ENCODE measurements around the gene CCBE1.
A peak's percentile ranks its signal among the peaks of the same experiment; 100 is the strongest.
"Not testable (repeated sequence)": the region's sequence is repeated elsewhere in the genome, so short reads cannot be mapped to it uniquely, and the experiment has no call there.

The CCBE1 gene

GRCh38 chr18:59520562-59521355 is 176.5 kb downstream of the CCBE1 start:
- DNase-seq: peak in 1 of 2 experiments; percentile 6

- DNase-seq: no peak
Observed at GRCh38 chr18:59518705-59519104, 178.5 kb downstream of the CCBE1 start.

- no peak for DNase-seq
Observed at GRCh38 chr18:59517446-59518165, 179.6 kb downstream of the CCBE1 start.

GRCh38 chr18:59516356-59517155 is 180.7 kb downstream of the CCBE1 start:
- DNase-seq: no peak

- DNase-seq: not testable (repeated sequence)
Observed at GRCh38 chr18:59515956-59516355, 181.3 kb downstream of the CCBE1 start.

- no peak for DNase-seq
Observed at GRCh38 chr18:59515147-59515546, 182.1 kb downstream of the CCBE1 start.

GRCh38 chr18:59514203-59514602 is 183.0 kb downstream of the CCBE1 start:
- DNase-seq: peak; percentile 6 to 68

- DNase-seq: no peak
Observed at GRCh38 chr18:59512025-59512755, 185.0 kb downstream of the CCBE1 start.

GRCh38 chr18:59509481-59510442 is 187.5 kb downstream of the CCBE1 start:
- DNase-seq: no peak

GRCh38 chr18:59505356-59505755 is 191.9 kb downstream of the CCBE1 start:
- DNase-seq: no peak

- DNase-seq: no peak
Observed at GRCh38 chr18:59502274-59503175, 194.7 kb downstream of the CCBE1 start.

- DNase-seq: peak; percentile 37 to 65
Observed at GRCh38 chr18:59501920-59502273, 195.3 kb downstream of the CCBE1 start.

- DNase-seq: no peak
Observed at GRCh38 chr18:59500765-59501164, 196.5 kb downstream of the CCBE1 start.

GRCh38 chr18:59498506-59499086 is 198.6 kb downstream of the CCBE1 start:
- no peak for DNase-seq

GRCh38 chr18:59492756-59493421 is 204.3 kb downstream of the CCBE1 start:
- DNase-seq: no peak

GRCh38 chr18:59488899-59489298 is 208.3 kb downstream of the CCBE1 start:
- DNase-seq: no peak

GRCh38 chr18:59485382-59485781 is 211.8 kb downstream of the CCBE1 start:
- DNase-seq: no peak

GRCh38 chr18:59484561-59485328 is 212.5 kb downstream of the CCBE1 start:
- DNase-seq: no peak

- DNase-seq: no peak
Observed at GRCh38 chr18:59484131-59484530, 213.1 kb downstream of the CCBE1 start.

All from NCI-H524 (cell line).